HFF-Myc (cell line): ENCODE measurements around the gene SPRY4.

Experiments
- DNase-seq: peaks from one replicate; pipeline ENCODE4 v3.0.0-alpha.2; 2011; ENCODE audit warnings: low read depth; ENCODE audit errors: extremely low read depth
- H3K4me3 ChIP-seq: replicated peaks from 2 replicates; pipeline ENCODE4 v1.5.1; 2011; ENCODE audit warnings: low read depth, mild to moderate bottlenecking, control low read depth, low read length
- CTCF ChIP-seq: IDR thresholded peaks from 2 replicates; pipeline ENCODE4 v1.5.1; 2012; ENCODE audit warnings: mild to moderate bottlenecking, low read depth, low read length, control low read depth; ENCODE audit errors: missing control alignments

SPRY4 gene

DNA sequence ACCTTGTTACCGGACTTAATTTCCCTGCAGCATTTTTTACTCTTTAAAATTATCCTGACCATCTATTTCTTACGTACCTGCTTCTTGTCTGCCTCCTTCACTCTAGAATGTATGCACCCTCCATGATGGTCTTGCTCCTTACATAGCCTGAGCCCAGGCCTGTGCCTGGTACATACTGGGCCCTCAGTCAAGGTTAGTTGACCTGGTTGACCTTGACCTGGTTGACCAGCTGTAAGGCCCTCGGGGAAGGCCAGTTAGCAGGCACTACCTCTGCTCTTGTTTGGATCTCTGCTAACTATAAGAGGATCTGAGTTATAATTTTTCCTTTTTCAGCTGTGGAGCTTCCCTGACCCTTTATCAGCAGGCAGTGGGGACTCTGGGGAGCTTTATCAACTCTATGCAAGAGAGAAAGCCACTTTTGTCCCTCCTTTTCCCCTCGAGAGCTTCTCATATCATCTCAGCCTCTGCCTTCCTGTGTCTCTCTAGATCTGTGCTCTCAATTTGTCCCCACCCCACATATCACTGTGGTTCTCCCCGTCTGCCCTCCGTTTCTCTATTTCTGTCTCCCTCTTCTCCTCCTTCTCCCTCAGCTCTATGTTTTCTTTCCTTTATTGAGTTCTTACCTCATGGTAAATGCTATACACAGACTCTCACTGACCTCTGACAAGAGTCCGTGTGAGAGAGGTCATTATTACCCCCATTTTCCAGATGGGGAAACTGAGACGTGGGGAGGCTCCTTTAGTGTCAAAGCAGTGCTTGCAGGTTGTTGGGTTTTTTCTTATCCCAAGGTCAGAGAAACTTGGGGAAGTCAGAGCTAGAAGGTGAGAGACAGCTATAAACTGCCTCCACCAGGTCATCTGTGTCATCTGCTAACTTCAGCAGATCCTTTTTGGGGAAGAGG is 28.6 kb downstream of the SPRY4 start:
- no peak for DNase-seq
- H3K4me3 ChIP-seq: no peak overlapping the region
- no peak for TF ChIP-seq CTCF

- no peak for TF ChIP-seq CTCF
- DNase-seq: no peak
- H3K4me3 ChIP-seq: no peak overlapping the region
Observed at GRCh38 chr5:142295084-142295758, 29.6 kb downstream of the SPRY4 start.

DNA sequence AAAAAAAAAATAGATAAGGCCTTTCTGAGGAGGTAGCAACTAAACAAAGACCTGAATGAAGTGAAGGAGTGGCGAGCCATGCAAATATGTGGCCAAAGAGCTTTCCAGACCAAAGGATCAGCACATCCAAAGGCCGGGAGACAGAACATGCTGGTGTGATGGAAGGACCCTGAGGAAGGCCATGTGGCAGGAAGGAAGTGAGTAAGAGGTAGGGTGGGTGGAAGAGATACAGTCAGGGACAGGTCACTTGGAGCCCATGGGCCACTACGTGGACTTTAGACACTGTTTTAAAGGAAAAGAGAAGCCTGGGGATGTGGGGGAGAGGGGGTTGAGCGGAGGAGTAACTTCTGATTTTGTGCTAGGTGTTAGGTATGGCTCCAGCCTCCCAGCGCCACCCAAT is 31.3 kb downstream of the SPRY4 start:
- no peak for TF ChIP-seq CTCF
- no peak overlapping the region for H3K4me3 ChIP-seq
- no peak for DNase-seq

- no peak overlapping the region for H3K4me3 ChIP-seq
- no peak for TF ChIP-seq CTCF
- DNase-seq: no peak
Observed at GRCh38 chr5:142292808-142293207, 32.0 kb downstream of the SPRY4 start.

GRCh38 chr5:142292249-142292648 is 32.6 kb downstream of the SPRY4 start:
- H3K4me3 ChIP-seq: no peak overlapping the region
- no peak for TF ChIP-seq CTCF
- DNase-seq: no peak

- DNase-seq: peak; percentile 21
- H3K4me3 ChIP-seq: no peak overlapping the region
- no peak for TF ChIP-seq CTCF
Observed at GRCh38 chr5:142290577-142291299, 34.1 kb downstream of the SPRY4 start.
